GM23338 (cell line): Measurements from ENCODE around the gene CLIC3. TPM values are rescaled to one million over a fixed set of nuclear protein-coding genes. Genes with fewer than 3 reads are reported as not detected.
A peak's percentile ranks its signal among the peaks of the same experiment; 100 is the strongest.

Source experiments
- ATAC-seq: fragments of 200-7000 bp; cut with Tn5 transposase; 3 replicates; pipeline ENCODE4 v1.9.1; 2020
- DNase-seq: peaks from one replicate; pipeline ENCODE4 v3.0.0-alpha.2; 2015; ENCODE audit warnings: low spot score
- H2AFZ ChIP-seq: fragments of 200-600 bp; sonication (generic); 2 replicates; pipeline ENCODE4 v1.8.0; 2016; ENCODE audit warnings: antibody characterized with exemption, mild to moderate bottlenecking, moderate library complexity
- H3F3A ChIP-seq: fragments of 200-600 bp; sonication (generic); replicated peaks from 2 replicates; pipeline ENCODE4 v1.8.0; 2017; ENCODE audit warnings: antibody characterized with exemption, mixed run types, low read depth
- H3K27ac ChIP-seq: fragments of 200-600 bp; sonication (generic); 2 replicates; pipeline ENCODE4 v1.6.1; 2016; ENCODE audit warnings: low read depth
- H3K27me3 ChIP-seq: fragments of 200-600 bp; sonication (generic); 2 replicates; pipeline ENCODE4 v1.8.0; 2016; ENCODE audit warnings: mild to moderate bottlenecking, mixed run types, moderate library complexity; ENCODE audit not compliant: insufficient read depth
- H3K36me3 ChIP-seq: fragments of 200-600 bp; sonication (generic); 2 replicates; pipeline ENCODE4 v1.8.0; 2016; ENCODE audit warnings: mild to moderate bottlenecking; ENCODE audit not compliant: insufficient read depth
- H3K4me1 ChIP-seq: fragments of 200-600 bp; sonication (generic); 2 replicates; pipeline ENCODE4 v1.8.0; 2016; ENCODE audit warnings: mild to moderate bottlenecking, moderate library complexity; ENCODE audit not compliant: insufficient read depth
- H3K4me2 ChIP-seq: fragments of 200-600 bp; sonication (generic); 2 replicates; pipeline ENCODE4 v1.7.1; 2017; ENCODE audit warnings: mixed run types
- H3K4me3 ChIP-seq: fragments of 200-600 bp; sonication (generic); 2 replicates; pipeline ENCODE4 v1.6.1; 2016; ENCODE audit warnings: mixed run types
- H3K79me2 ChIP-seq: fragments of 200-600 bp; sonication (generic); replicated peaks from 2 replicates; pipeline ENCODE4 v1.8.0; 2017; ENCODE audit warnings: mild to moderate bottlenecking; ENCODE audit not compliant: insufficient read depth
- H3K9me2 ChIP-seq: fragments of 200-600 bp; sonication (generic); 2 replicates; pipeline ENCODE4 v1.8.0; 2017; ENCODE audit not compliant: insufficient read depth
- H4K20me1 ChIP-seq: fragments of 200-600 bp; sonication (generic); replicated peaks from 2 replicates; pipeline ENCODE4 v1.8.0; 2017; ENCODE audit warnings: mild to moderate bottlenecking; ENCODE audit not compliant: insufficient read depth
- H3K27ac Mint-ChIP-seq: 2 replicates; pipeline ENCODE4 v1.8.0; 2020; ENCODE audit warnings: inconsistent platforms, mild to moderate bottlenecking, moderate library complexity, mixed read lengths
- H3K27me3 Mint-ChIP-seq: 3 replicates; pipeline ENCODE4 v1.8.0; 2022; ENCODE audit warnings: low read depth, mild to moderate bottlenecking, moderate library complexity, mixed read lengths, inconsistent platforms; ENCODE audit not compliant: insufficient read depth, poor library complexity
- H3K36me3 Mint-ChIP-seq: 3 replicates; pipeline ENCODE4 v1.8.0; 2021; ENCODE audit warnings: low read depth, mild to moderate bottlenecking, inconsistent platforms, moderate library complexity, mixed read lengths
- H3K4me1 Mint-ChIP-seq: 3 replicates; pipeline ENCODE4 v1.8.0; 2020; ENCODE audit warnings: mild to moderate bottlenecking, inconsistent platforms, mixed read lengths
- H3K4me3 Mint-ChIP-seq: 3 replicates; pipeline ENCODE4 v1.8.0; 2021; ENCODE audit warnings: moderate library complexity, mild to moderate bottlenecking, inconsistent platforms, mixed read lengths
- H3K9me3 Mint-ChIP-seq: 3 replicates; pipeline ENCODE4 v1.8.0; 2020; ENCODE audit warnings: moderate library complexity, mild to moderate bottlenecking, inconsistent platforms, mixed read lengths
- CREB1 ChIP-seq: fragments of 250-450 bp; sonication (Bioruptor Pico); IDR thresholded peaks from 2 replicates; pipeline ENCODE4 v1.5.0; 2020; ENCODE audit warnings: low read depth, mild to moderate bottlenecking, moderate library complexity
- JUNB ChIP-seq: IDR thresholded peaks from one replicate; pipeline ENCODE4 v1.6.1; 2016; ENCODE audit warnings: antibody characterized with exemption; ENCODE audit not compliant: unreplicated experiment
- ZNF114 ChIP-seq: fragments of 250-450 bp; sonication (Bioruptor Pico); IDR thresholded peaks from 2 replicates; pipeline ENCODE4 v1.5.0; 2020; ENCODE audit warnings: mild to moderate bottlenecking, moderate library complexity
- polyA plus RNA-seq: library from polyadenylated mRNA; unstranded; fragments of >200 nt; fragmentation: Nextera tagmentation; extraction: Ambion mirVana; gene quantifications from 2 replicates; pipeline ENCODE4 v1.2.1, GENCODE V29; 2016
- total RNA-seq: library from RNA; depleted of rRNA; stranded (reverse); fragments of >200 nt; shearing (Covaris generic); gene quantifications from 2 replicates; pipeline ENCODE4 v1.2.3, GENCODE V29; 2014
- TF ChIP-seq, protein P1 (sequence below): IDR thresholded peaks from 2 replicates; pipeline ENCODE4 v1.6.1; 2016; ENCODE audit warnings: antibody characterized with exemption
- TF ChIP-seq, protein P2 (sequence below), 2 experiments: fragments of 200-600 bp in 1 of 2; sonication (generic) in 1 of 2; conservative IDR thresholded peaks; 2 replicates each; pipeline versions ENCODE4 v1.5.1 to v1.6.1; 2016 to 2017; ENCODE audit warnings: antibody characterized with exemption in 2 of 2, low read depth in 2 of 2, mild to moderate bottlenecking in 2 of 2, moderate library complexity in 1 of 2

CLIC3 gene
- total and polyA plus RNA-seq, 2 experiments from 2014 or later, result 0.53 to 0.56 TPM

DNA sequence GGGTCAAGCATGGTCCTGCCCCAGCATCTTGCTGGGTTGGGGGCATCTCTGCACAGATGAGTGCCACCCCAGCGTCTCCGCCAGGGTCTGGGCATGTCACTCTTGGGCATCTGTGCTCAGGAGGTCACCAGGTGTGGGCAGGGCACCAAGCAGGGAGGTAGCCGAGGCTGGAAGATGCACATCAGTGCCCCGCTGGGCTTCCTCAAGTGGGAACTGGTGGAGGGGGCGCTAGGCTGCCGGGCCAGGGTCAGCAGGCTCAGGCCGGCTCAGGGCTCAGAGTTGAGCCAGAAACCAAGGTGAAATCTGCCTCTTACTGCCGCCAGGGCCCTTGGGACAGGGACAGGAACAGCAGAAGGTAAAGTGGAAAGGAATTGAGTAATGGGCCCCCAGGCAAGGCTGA is 39.6 kb upstream of the CLIC3 start:
- TF ChIP-seq, protein P1, sequence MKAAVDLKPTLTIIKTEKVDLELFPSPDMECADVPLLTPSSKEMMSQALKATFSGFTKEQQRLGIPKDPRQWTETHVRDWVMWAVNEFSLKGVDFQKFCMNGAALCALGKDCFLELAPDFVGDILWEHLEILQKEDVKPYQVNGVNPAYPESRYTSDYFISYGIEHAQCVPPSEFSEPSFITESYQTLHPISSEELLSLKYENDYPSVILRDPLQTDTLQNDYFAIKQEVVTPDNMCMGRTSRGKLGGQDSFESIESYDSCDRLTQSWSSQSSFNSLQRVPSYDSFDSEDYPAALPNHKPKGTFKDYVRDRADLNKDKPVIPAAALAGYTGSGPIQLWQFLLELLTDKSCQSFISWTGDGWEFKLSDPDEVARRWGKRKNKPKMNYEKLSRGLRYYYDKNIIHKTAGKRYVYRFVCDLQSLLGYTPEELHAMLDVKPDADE, result no peak
- no peak for TF ChIP-seq JUNB
- Mint-ChIP-seq H3K4me1 (no peaks in the 10 kb centered on the region), H3K4me3 (no peak overlapping the region), H3K27ac (no peak overlapping the region), H3K27me3 (peaks cover 11% of the 10 kb centered on the region), H3K36me3 (no peaks in the 10 kb centered on the region; the same call in 2 of the 3 replicates), H3K9me3 (no peaks in the 10 kb centered on the region)
- Histone ChIP-seq H3K4me2 (no peak overlapping the region), H3K4me3 (no peak overlapping the region), H3K9me2 (no peaks in the 10 kb centered on the region), H2AFZ (no peak overlapping the region), H3K4me1 (no peaks in the 10 kb centered on the region), H4K20me1 (no peaks in the 10 kb centered on the region), H3K36me3 (no peaks in the 10 kb centered on the region), H3K27me3 (no peaks in the 10 kb centered on the region), H3K79me2 (no peaks in the 10 kb centered on the region), H3F3A (no peaks in the 10 kb centered on the region), H3K27ac (no peak overlapping the region)
- peak; percentile 4; the same call in 1 of the 3 replicates for ATAC-seq
- DNase-seq, result no peak

DNA sequence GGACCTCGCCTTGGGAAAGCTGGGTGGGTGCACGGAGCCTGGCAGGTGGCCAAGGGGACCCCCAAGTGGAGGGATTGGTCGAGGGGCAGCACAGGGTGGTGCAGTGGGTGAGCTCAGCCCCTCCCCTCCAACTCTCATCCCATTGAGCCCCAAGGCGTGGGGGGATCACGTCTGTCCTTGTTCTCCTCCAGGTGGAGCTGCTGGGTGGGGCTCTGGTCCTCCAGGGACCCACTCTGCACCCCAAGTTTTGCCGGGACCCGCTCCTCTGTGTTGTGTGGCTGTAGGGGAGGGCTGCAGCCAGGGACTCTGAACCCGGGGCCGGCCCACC is 39.1 kb upstream of the CLIC3 start:
- Histone ChIP-seq H3K4me3 (peak overlapping the region; percentile 34; the same call in 1 of the 2 replicates), H3F3A (no peaks in the 10 kb centered on the region), H3K27me3 (no peaks in the 10 kb centered on the region), H2AFZ (no peak overlapping the region), H3K36me3 (no peaks in the 10 kb centered on the region), H3K79me2 (no peaks in the 10 kb centered on the region), H3K9me2 (no peaks in the 10 kb centered on the region), H3K4me1 (no peaks in the 10 kb centered on the region), H3K4me2 (peak overlapping the region; percentile 38; the same call in 1 of the 2 replicates), H4K20me1 (no peaks in the 10 kb centered on the region), H3K27ac (no peak overlapping the region)
- Mint-ChIP-seq H3K4me1 (no peaks in the 10 kb centered on the region), H3K27ac (no peak overlapping the region), H3K9me3 (no peaks in the 10 kb centered on the region), H3K36me3 (no peaks in the 10 kb centered on the region; the same call in 2 of the 3 replicates), H3K27me3 (peaks cover 9% of the 10 kb centered on the region), H3K4me3 (no peak overlapping the region)
- TF ChIP-seq CREB1 (CRISPR knock-in tag), result no peak
- TF ChIP-seq, protein P2, sequence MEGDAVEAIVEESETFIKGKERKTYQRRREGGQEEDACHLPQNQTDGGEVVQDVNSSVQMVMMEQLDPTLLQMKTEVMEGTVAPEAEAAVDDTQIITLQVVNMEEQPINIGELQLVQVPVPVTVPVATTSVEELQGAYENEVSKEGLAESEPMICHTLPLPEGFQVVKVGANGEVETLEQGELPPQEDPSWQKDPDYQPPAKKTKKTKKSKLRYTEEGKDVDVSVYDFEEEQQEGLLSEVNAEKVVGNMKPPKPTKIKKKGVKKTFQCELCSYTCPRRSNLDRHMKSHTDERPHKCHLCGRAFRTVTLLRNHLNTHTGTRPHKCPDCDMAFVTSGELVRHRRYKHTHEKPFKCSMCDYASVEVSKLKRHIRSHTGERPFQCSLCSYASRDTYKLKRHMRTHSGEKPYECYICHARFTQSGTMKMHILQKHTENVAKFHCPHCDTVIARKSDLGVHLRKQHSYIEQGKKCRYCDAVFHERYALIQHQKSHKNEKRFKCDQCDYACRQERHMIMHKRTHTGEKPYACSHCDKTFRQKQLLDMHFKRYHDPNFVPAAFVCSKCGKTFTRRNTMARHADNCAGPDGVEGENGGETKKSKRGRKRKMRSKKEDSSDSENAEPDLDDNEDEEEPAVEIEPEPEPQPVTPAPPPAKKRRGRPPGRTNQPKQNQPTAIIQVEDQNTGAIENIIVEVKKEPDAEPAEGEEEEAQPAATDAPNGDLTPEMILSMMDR (conservative IDR thresholded peaks at IDR 0.05; ENCODE audit: low read depth in 2 of 2), result peak in 1 of 2 experiments; percentile 14; a peak in 1 of 4 replicates
- ATAC-seq, result peak; percentile 66
- peak; percentile 51 for DNase-seq

DNA sequence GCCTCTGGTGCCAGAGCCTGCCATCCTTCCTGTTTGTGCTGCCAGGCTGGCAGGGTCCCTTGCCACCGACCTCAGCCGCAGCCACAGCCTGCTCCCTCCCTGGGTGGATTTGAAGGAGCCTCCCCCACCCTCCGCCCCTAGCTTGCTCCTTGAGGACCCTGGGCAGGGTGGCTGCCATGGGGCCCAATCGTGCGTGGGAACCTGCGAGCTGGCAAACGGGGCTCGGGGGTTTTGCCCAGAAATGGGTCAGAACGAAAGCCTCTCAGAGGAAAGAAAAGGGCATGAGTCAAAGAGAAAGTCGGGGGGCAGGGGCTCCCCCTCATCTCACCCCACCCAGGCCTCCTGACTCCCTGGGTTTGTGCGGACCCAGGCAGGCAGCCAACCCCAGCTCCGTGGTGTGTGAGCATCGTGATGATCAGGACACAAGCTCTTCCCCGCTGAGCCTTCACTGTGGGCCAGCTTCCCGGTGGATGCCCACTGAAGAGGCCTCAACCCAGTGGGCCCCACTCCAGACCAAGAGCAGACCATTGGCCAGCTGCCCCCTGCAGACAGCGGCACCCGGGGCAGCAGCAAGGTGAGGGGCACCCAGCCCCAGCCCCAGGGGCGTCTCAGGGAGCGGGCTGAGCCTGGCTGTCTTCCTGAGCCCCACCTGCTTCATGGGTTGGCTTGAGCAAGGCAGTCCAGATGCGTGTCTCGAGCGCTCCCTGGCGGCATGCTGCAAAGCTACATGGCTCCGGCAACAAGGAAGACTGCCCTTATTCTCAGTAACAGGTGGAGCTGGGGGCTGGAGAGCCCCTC is 38.5 kb upstream of the CLIC3 start:
- peak; percentile 93 for DNase-seq
- TF ChIP-seq, protein P2 (conservative IDR thresholded peaks at IDR 0.05; ENCODE audit: low read depth in 2 of 2), result peak; percentile 85 to 96
- TF ChIP-seq ZNF114 (CRISPR knock-in tag), result no peak

More for the DNA sequence above, 38.5 kb upstream of the CLIC3 start:
- H3K27ac ChIP-seq, result no peak overlapping the region
- Mint-ChIP-seq H3K27me3 (peaks cover 12% of the 10 kb centered on the region), H3K4me3 (no peak overlapping the region), H3K9me3 (no peaks in the 10 kb centered on the region), H3K4me1 (no peaks in the 10 kb centered on the region), H3K36me3 (no peaks in the 10 kb centered on the region; the same call in 2 of the 3 replicates), H3K27ac (no peak overlapping the region)
- no peaks in the 10 kb centered on the region for H4K20me1 ChIP-seq
- no peaks in the 10 kb centered on the region for H3K79me2 ChIP-seq
- H3K27me3 ChIP-seq, result no peaks in the 10 kb centered on the region
- no peaks in the 10 kb centered on the region for H3K9me2 ChIP-seq
- 0 out of 2 replicates have a peak overlapping the region, but pooled peaks have one; percentile 72 for H2AFZ ChIP-seq
- ATAC-seq, result peak; percentile 95
- H3K4me1 ChIP-seq, result no peaks in the 10 kb centered on the region
- H3K36me3 ChIP-seq, result no peaks in the 10 kb centered on the region
- H3K4me3 ChIP-seq, result peak overlapping the region; percentile 34; the same call in 1 of the 2 replicates
- H3F3A ChIP-seq, result no peaks in the 10 kb centered on the region
- H3K4me2 ChIP-seq, result peak overlapping the region; percentile 38; the same call in 1 of the 2 replicates
